GM23338 (cell line): ENCODE data around the gene USP24. TPM values are rescaled to one million over a fixed set of nuclear protein-coding genes. Genes with fewer than 3 reads are reported as not detected.

ENCODE experiments used
- ATAC-seq: fragments of 200-7000 bp; cut with Tn5 transposase; 3 replicates; pipeline ENCODE4 v1.9.1; 2020
- DNase-seq: peaks from one replicate; pipeline ENCODE4 v3.0.0-alpha.2; 2015; ENCODE audit warnings: low spot score
- H2AFZ ChIP-seq: fragments of 200-600 bp; sonication (generic); 2 replicates; pipeline ENCODE4 v1.8.0; 2016; ENCODE audit warnings: antibody characterized with exemption, mild to moderate bottlenecking, moderate library complexity
- H3F3A ChIP-seq: fragments of 200-600 bp; sonication (generic); replicated peaks from 2 replicates; pipeline ENCODE4 v1.8.0; 2017; ENCODE audit warnings: antibody characterized with exemption, mixed run types, low read depth
- H3K27ac ChIP-seq: fragments of 200-600 bp; sonication (generic); 2 replicates; pipeline ENCODE4 v1.6.1; 2016; ENCODE audit warnings: low read depth
- H3K27me3 ChIP-seq: fragments of 200-600 bp; sonication (generic); 2 replicates; pipeline ENCODE4 v1.8.0; 2016; ENCODE audit warnings: mild to moderate bottlenecking, mixed run types, moderate library complexity; ENCODE audit not compliant: insufficient read depth
- H3K36me3 ChIP-seq: fragments of 200-600 bp; sonication (generic); 2 replicates; pipeline ENCODE4 v1.8.0; 2016; ENCODE audit warnings: mild to moderate bottlenecking; ENCODE audit not compliant: insufficient read depth
- H3K4me1 ChIP-seq: fragments of 200-600 bp; sonication (generic); 2 replicates; pipeline ENCODE4 v1.8.0; 2016; ENCODE audit warnings: mild to moderate bottlenecking, moderate library complexity; ENCODE audit not compliant: insufficient read depth
- H3K4me2 ChIP-seq: fragments of 200-600 bp; sonication (generic); 2 replicates; pipeline ENCODE4 v1.7.1; 2017; ENCODE audit warnings: mixed run types
- H3K4me3 ChIP-seq: fragments of 200-600 bp; sonication (generic); 2 replicates; pipeline ENCODE4 v1.6.1; 2016; ENCODE audit warnings: mixed run types
- H3K79me2 ChIP-seq: fragments of 200-600 bp; sonication (generic); replicated peaks from 2 replicates; pipeline ENCODE4 v1.8.0; 2017; ENCODE audit warnings: mild to moderate bottlenecking; ENCODE audit not compliant: insufficient read depth
- H3K9me2 ChIP-seq: fragments of 200-600 bp; sonication (generic); 2 replicates; pipeline ENCODE4 v1.8.0; 2017; ENCODE audit not compliant: insufficient read depth
- H4K20me1 ChIP-seq: fragments of 200-600 bp; sonication (generic); replicated peaks from 2 replicates; pipeline ENCODE4 v1.8.0; 2017; ENCODE audit warnings: mild to moderate bottlenecking; ENCODE audit not compliant: insufficient read depth
- H3K27ac Mint-ChIP-seq: 2 replicates; pipeline ENCODE4 v1.8.0; 2020; ENCODE audit warnings: inconsistent platforms, mild to moderate bottlenecking, moderate library complexity, mixed read lengths
- H3K27me3 Mint-ChIP-seq: 3 replicates; pipeline ENCODE4 v1.8.0; 2022; ENCODE audit warnings: low read depth, mild to moderate bottlenecking, moderate library complexity, mixed read lengths, inconsistent platforms; ENCODE audit not compliant: insufficient read depth, poor library complexity
- H3K36me3 Mint-ChIP-seq: 3 replicates; pipeline ENCODE4 v1.8.0; 2021; ENCODE audit warnings: low read depth, mild to moderate bottlenecking, inconsistent platforms, moderate library complexity, mixed read lengths
- H3K4me1 Mint-ChIP-seq: 3 replicates; pipeline ENCODE4 v1.8.0; 2020; ENCODE audit warnings: mild to moderate bottlenecking, inconsistent platforms, mixed read lengths
- H3K4me3 Mint-ChIP-seq: 3 replicates; pipeline ENCODE4 v1.8.0; 2021; ENCODE audit warnings: moderate library complexity, mild to moderate bottlenecking, inconsistent platforms, mixed read lengths
- H3K9me3 Mint-ChIP-seq: 3 replicates; pipeline ENCODE4 v1.8.0; 2020; ENCODE audit warnings: moderate library complexity, mild to moderate bottlenecking, inconsistent platforms, mixed read lengths
- polyA plus RNA-seq: library from polyadenylated mRNA; unstranded; fragments of >200 nt; fragmentation: Nextera tagmentation; extraction: Ambion mirVana; gene quantifications from 2 replicates; pipeline ENCODE4 v1.2.1, GENCODE V29; 2016
- total RNA-seq: library from RNA; depleted of rRNA; stranded (reverse); fragments of >200 nt; shearing (Covaris generic); gene quantifications from 2 replicates; pipeline ENCODE4 v1.2.3, GENCODE V29; 2014
- TF ChIP-seq, protein P1 (sequence below), 2 experiments: fragments of 200-600 bp in 1 of 2; sonication (generic) in 1 of 2; conservative IDR thresholded peaks; 2 replicates each; pipeline versions ENCODE4 v1.5.1 to v1.6.1; 2016 to 2017; ENCODE audit warnings: antibody characterized with exemption in 2 of 2, low read depth in 2 of 2, mild to moderate bottlenecking in 2 of 2, moderate library complexity in 1 of 2
- TF ChIP-seq, protein P2 (sequence below): fragments of 250-450 bp; sonication (Bioruptor Pico); IDR thresholded peaks from 2 replicates; pipeline ENCODE4 v1.5.0; 2020; ENCODE audit warnings: mild to moderate bottlenecking, moderate library complexity

Gene USP24
- total and polyA plus RNA-seq, 2 experiments from 2014 or later = 12.1 to 32.6 TPM

GRCh38 chr1:55071477-55071876 is 143.7 kb downstream of the USP24 start:
- Mint-ChIP-seq H3K4me1 (peaks cover 9% of the 10 kb centered on the region), H3K9me3 (no peaks in the 10 kb centered on the region; the same call in 2 of the 3 replicates), H3K27me3 (peaks cover 8% of the 10 kb centered on the region), H3K36me3 (peaks cover 74% of the 10 kb centered on the region), H3K4me3 (no peak overlapping the region), H3K27ac (peak overlapping the region; percentile 33; the same call in 1 of the 2 replicates)
- Histone ChIP-seq H4K20me1 (no peaks in the 10 kb centered on the region), H3K4me1 (peaks cover 8% of the 10 kb centered on the region; the same call in 1 of the 2 replicates), H3K4me2 (no peak overlapping the region), H2AFZ (no peak overlapping the region), H3K27me3 (no peaks in the 10 kb centered on the region), H3K4me3 (no peak overlapping the region), H3K27ac (peak overlapping the region; percentile 65), H3K36me3 (peaks cover 15% of the 10 kb centered on the region), H3K9me2 (no peaks in the 10 kb centered on the region), H3K79me2 (no peaks in the 10 kb centered on the region), H3F3A (peaks cover 22% of the 10 kb centered on the region)
- TF ChIP-seq, protein P1, sequence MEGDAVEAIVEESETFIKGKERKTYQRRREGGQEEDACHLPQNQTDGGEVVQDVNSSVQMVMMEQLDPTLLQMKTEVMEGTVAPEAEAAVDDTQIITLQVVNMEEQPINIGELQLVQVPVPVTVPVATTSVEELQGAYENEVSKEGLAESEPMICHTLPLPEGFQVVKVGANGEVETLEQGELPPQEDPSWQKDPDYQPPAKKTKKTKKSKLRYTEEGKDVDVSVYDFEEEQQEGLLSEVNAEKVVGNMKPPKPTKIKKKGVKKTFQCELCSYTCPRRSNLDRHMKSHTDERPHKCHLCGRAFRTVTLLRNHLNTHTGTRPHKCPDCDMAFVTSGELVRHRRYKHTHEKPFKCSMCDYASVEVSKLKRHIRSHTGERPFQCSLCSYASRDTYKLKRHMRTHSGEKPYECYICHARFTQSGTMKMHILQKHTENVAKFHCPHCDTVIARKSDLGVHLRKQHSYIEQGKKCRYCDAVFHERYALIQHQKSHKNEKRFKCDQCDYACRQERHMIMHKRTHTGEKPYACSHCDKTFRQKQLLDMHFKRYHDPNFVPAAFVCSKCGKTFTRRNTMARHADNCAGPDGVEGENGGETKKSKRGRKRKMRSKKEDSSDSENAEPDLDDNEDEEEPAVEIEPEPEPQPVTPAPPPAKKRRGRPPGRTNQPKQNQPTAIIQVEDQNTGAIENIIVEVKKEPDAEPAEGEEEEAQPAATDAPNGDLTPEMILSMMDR (conservative IDR thresholded peaks at IDR 0.05; ENCODE audit: low read depth in 2 of 2) = peak; percentile 67 to 87
- TF ChIP-seq, protein P2, sequence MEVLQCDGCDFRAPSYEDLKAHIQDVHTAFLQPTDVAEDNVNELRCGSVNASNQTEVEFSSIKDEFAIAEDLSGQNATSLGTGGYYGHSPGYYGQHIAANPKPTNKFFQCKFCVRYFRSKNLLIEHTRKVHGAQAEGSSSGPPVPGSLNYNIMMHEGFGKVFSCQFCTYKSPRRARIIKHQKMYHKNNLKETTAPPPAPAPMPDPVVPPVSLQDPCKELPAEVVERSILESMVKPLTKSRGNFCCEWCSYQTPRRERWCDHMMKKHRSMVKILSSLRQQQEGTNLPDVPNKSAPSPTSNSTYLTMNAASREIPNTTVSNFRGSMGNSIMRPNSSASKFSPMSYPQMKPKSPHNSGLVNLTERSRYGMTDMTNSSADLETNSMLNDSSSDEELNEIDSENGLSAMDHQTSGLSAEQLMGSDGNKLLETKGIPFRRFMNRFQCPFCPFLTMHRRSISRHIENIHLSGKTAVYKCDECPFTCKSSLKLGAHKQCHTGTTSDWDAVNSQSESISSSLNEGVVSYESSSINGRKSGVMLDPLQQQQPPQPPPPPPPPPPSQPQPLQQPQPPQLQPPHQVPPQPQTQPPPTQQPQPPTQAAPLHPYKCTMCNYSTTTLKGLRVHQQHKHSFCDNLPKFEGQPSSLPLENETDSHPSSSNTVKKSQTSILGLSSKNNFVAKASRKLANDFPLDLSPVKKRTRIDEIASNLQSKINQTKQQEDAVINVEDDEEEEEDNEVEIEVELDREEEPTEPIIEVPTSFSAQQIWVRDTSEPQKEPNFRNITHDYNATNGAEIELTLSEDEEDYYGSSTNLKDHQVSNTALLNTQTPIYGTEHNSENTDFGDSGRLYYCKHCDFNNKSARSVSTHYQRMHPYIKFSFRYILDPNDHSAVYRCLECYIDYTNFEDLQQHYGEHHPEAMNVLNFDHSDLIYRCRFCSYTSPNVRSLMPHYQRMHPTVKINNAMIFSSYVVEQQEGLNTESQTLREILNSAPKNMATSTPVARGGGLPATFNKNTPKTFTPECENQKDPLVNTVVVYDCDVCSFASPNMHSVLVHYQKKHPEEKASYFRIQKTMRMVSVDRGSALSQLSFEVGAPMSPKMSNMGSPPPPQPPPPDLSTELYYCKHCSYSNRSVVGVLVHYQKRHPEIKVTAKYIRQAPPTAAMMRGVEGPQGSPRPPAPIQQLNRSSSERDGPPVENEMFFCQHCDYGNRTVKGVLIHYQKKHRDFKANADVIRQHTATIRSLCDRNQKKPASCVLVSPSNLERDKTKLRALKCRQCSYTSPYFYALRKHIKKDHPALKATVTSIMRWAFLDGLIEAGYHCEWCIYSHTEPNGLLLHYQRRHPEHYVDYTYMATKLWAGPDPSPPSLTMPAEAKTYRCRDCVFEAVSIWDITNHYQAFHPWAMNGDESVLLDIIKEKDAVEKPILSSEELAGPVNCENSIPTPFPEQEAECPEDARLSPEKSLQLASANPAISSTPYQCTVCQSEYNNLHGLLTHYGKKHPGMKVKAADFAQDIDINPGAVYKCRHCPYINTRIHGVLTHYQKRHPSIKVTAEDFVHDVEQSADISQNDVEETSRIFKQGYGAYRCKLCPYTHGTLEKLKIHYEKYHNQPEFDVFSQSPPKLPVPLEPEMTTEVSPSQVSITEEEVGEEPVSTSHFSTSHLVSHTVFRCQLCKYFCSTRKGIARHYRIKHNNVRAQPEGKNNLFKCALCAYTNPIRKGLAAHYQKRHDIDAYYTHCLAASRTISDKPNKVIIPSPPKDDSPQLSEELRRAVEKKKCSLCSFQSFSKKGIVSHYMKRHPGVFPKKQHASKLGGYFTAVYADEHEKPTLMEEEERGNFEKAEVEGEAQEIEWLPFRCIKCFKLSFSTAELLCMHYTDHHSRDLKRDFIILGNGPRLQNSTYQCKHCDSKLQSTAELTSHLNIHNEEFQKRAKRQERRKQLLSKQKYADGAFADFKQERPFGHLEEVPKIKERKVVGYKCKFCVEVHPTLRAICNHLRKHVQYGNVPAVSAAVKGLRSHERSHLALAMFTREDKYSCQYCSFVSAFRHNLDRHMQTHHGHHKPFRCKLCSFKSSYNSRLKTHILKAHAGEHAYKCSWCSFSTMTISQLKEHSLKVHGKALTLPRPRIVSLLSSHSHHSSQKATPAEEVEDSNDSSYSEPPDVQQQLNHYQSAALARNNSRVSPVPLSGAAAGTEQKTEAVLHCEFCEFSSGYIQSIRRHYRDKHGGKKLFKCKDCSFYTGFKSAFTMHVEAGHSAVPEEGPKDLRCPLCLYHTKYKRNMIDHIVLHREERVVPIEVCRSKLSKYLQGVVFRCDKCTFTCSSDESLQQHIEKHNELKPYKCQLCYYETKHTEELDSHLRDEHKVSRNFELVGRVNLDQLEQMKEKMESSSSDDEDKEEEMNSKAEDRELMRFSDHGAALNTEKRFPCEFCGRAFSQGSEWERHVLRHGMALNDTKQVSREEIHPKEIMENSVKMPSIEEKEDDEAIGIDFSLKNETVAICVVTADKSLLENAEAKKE (CRISPR knock-in tag) = no peak
- ATAC-seq (peak; percentile 97), DNase-seq (peak; percentile 87)
